AG04449 (cell line): ENCODE results near the gene CRYBG2.

Experiments
- CTCF ChIA-PET: fragments of 350-600 bp; formaldehyde crosslinking; extraction: SDS; loops from one replicate; lab custom pipeline; 2021; ENCODE audit warnings: antibody characterized with exemption; lab: Yijun Ruan, JAX
- POLR2A ChIA-PET: fragments of 400-600, 350-600 bp; formaldehyde crosslinking; extraction: SDS; loops from one replicate; lab custom pipeline; 2020; ENCODE audit warnings: antibody characterized with exemption, inconsistent platforms; lab: Yijun Ruan, JAX
- DNase-seq: peaks from one replicate; pipeline ENCODE4 v3.0.0-alpha.2; 2010; ENCODE audit warnings: low read depth, low spot score
- H3K4me3 ChIP-seq: 2 replicates; pipeline ENCODE4 v1.5.1; 2011; ENCODE audit warnings: low read depth, mild to moderate bottlenecking, control low read depth, low read length
- TF ChIP-seq, protein P1 (sequence below): IDR thresholded peaks from one replicate; pipeline ENCODE4 v1.5.1; 2011; ENCODE audit warnings: mild to moderate bottlenecking, moderate library complexity, low read length, control low read depth, inconsistent platforms; ENCODE audit not compliant: insufficient read depth; ENCODE audit errors: missing control alignments

The CRYBG2 gene

GRCh38 chr1:26363549-26364448 lies 9.9 kb upstream of the CRYBG2 start:
- no peak for DNase-seq
- CTCF ChIA-PET = interaction anchor here (0.6 to 7.0 kb wide), 57 partner anchors 10 to 320 kb away, joined by 3 to 203 read pairs (median 5); partner anchors contain the start of genes CD52, CEP85, CRYBG2 and DHDDS
- H3K4me3 ChIP-seq = no peak overlapping the region
- TF ChIP-seq, protein P1, sequence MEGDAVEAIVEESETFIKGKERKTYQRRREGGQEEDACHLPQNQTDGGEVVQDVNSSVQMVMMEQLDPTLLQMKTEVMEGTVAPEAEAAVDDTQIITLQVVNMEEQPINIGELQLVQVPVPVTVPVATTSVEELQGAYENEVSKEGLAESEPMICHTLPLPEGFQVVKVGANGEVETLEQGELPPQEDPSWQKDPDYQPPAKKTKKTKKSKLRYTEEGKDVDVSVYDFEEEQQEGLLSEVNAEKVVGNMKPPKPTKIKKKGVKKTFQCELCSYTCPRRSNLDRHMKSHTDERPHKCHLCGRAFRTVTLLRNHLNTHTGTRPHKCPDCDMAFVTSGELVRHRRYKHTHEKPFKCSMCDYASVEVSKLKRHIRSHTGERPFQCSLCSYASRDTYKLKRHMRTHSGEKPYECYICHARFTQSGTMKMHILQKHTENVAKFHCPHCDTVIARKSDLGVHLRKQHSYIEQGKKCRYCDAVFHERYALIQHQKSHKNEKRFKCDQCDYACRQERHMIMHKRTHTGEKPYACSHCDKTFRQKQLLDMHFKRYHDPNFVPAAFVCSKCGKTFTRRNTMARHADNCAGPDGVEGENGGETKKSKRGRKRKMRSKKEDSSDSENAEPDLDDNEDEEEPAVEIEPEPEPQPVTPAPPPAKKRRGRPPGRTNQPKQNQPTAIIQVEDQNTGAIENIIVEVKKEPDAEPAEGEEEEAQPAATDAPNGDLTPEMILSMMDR = peak; percentile 92
- POLR2A ChIA-PET = no interaction called here

DNA sequence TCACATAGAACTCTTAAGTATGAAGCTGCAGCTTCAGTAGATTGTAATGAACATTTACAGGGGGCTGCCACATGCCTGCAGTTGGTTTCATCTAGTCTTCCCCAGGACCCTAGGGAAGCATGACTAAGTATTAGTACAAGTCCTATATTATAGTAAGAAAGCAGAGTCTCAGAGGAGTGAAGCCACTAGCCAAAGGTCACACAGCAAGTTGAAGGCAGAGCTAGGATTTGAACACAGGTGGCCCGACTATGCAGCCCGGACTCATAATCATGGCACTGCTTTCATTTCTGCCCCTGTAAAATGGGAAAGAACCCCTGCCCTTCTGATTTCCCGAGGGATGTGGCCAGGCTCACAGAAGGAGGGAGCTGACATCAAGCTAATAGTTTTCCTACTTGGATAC lies 8.4 kb upstream of the CRYBG2 start:
- CTCF ChIA-PET = interaction anchor here (0.6 to 7.0 kb wide), 12 partner anchors 8 to 87 kb away, joined by 3 to 203 read pairs (median 14); partner anchors contain the start of genes CRYBG2, SH3BGRL3 and ZNF683
- H3K4me3 ChIP-seq = no peak overlapping the region
- TF ChIP-seq, protein P1 = no peak
- POLR2A ChIA-PET = no interaction called here
- DNase-seq = no peak

DNA sequence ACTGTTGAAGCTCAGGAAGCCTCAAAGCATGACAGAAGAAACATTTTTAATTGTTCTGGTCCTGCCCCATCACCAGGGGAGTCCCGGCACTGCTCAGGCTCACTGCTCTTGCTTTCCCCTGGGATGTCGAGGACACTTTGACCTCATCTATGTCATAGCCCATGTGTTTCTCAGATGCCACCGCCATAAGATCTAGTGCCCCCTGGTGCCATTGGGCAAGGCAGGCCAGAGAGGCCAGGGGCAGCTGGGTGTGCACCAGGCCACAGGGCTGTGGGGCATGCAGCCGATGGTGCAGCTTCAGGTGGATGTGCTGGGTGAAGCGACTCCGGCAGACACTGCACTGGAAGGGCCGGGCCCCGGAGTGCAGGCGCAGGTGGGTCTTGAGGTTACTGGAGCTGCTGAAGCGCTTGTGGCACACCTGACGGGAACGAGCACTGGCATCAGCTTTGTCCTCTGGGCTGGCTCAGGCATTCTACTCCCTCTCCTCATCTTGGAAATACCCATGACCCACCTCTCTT lies 7.7 kb upstream of the CRYBG2 start:
- ChIA-PET POLR2A (no interaction called here), CTCF (interaction anchor here (0.7 to 7.0 kb wide), 11 partner anchors 7 to 86 kb away, joined by 3 to 203 read pairs (median 10); partner anchors contain the start of genes CRYBG2 and ZNF683)
- no peak for DNase-seq
- H3K4me3 ChIP-seq = no peak overlapping the region
- TF ChIP-seq, protein P1 = no peak

GRCh38 chr1:26360807-26361604 lies 7.1 kb upstream of the CRYBG2 start:
- POLR2A ChIA-PET = no interaction called here
- CTCF ChIA-PET = interaction anchor here (0.7 to 6.6 kb wide), 9 partner anchors 9 to 85 kb away, joined by 3 to 203 read pairs (median 10); partner anchors contain the start of gene ZNF683
- no peak overlapping the region; the same call in 1 of the 2 replicates for H3K4me3 ChIP-seq
- TF ChIP-seq, protein P1 = no peak
- no peak for DNase-seq

DNA sequence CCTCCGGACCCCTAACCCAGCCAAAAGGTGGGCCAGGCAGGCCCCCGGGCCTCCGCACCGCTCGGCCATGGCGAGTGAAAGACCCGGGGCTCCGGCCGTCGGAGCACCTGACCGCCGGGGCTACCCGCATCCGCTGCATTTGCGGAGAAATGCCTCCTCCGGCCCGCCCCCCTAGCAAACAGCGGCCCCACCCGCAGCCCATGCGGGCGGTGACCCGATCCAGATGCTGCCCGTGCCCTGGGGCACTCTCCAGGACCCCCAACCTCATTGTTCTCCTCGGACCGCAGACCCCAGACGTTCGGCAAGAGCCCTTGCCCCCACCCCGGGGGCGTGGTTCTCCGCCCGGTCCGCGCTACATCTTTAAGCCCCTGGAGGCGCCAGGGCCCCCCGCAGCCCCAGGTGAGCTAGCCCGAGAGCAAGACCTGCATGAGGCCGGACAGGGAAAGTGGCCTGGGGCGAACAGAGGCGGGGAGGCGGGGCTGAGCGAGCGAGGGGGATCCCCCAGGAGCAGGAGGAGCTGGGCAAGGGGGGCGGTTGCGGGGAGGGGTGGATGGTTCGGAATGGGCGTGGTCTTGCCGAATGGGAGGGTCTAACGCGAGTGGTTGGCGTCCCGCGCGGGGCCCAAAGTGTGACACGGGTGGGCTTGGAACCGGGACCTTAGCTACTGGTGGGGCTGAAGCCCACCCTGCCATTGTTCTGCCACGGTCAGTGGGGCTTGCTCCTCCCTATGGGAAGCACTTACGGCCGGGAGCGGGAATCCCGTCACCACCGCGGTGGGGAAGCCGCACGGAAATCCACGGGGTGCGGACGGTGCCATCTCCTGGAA lies 6.3 kb upstream of the CRYBG2 start:
- ChIA-PET POLR2A (no interaction called here), CTCF (interaction anchor here (1.5 to 6.6 kb wide), 6 partner anchors 10 to 85 kb away, joined by 3 to 203 read pairs (median 12); partner anchors contain the start of gene ZNF683)
- DNase-seq = no peak
- H3K4me3 ChIP-seq = peak overlapping the region; percentile 6; the same call in 1 of the 2 replicates
- TF ChIP-seq, protein P1 = no peak
